ENCODE results near the gene MAGI1.

DNA sequence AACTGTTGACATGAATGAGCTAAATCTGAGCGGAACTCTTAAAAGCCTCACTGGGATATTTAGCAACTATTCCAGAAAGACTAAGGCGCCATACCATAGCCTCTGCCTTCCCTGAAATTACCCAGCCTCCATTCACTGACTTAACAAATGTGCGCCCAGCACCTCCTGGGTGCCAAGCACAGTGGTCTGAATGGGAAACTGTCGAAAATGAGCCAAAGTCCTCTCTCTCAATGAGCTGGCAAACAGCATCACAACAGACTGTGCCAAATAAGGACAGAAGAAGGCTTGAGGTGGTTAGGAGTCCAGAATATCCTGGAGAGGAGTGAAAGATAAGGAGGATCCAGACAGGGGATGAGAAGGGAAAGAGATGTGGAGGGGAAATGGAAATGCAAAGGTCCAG, 332.4 kb downstream of the MAGI1 start:
- TF ChIP-seq, protein P1, sequence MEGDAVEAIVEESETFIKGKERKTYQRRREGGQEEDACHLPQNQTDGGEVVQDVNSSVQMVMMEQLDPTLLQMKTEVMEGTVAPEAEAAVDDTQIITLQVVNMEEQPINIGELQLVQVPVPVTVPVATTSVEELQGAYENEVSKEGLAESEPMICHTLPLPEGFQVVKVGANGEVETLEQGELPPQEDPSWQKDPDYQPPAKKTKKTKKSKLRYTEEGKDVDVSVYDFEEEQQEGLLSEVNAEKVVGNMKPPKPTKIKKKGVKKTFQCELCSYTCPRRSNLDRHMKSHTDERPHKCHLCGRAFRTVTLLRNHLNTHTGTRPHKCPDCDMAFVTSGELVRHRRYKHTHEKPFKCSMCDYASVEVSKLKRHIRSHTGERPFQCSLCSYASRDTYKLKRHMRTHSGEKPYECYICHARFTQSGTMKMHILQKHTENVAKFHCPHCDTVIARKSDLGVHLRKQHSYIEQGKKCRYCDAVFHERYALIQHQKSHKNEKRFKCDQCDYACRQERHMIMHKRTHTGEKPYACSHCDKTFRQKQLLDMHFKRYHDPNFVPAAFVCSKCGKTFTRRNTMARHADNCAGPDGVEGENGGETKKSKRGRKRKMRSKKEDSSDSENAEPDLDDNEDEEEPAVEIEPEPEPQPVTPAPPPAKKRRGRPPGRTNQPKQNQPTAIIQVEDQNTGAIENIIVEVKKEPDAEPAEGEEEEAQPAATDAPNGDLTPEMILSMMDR (conservative IDR thresholded peaks at IDR 0.05): no peak
- TF ChIP-seq ZFX (IDR thresholded peaks at IDR 0.05): no peak

Data from C4-2B (cell line).